K562 (cell line): Measurements from ENCODE around the gene STK11.
"Not testable (repeated sequence)": the region's sequence is repeated elsewhere in the genome, so short reads cannot be mapped to it uniquely, and the experiment has no call there.

ENCODE experiments used
- ARHGAP35 ChIP-seq: fragments of 450-650 bp; IDR thresholded peaks from 2 replicates; pipeline ENCODE4 v1.6.1; 2018; ENCODE audit not compliant: partially characterized antibody
- FOXP1 ChIP-seq: sonication (generic); formaldehyde crosslinking; IDR thresholded peaks from 2 replicates; pipeline ENCODE4 v1.8.0; 2022; ENCODE audit warnings: mild to moderate bottlenecking, missing genetic modification reagents
- HDAC1 ChIP-seq, 2 experiments: fragments of 450-650 bp; IDR thresholded peaks; 2 replicates each; pipeline ENCODE4 v1.6.1; 2016 to 2017; ENCODE audit warnings: inconsistent platforms in 1 of 2, mild to moderate bottlenecking in 1 of 2, moderate library complexity in 1 of 2
- MAFK ChIP-seq: IDR thresholded peaks from 2 replicates; pipeline ENCODE4 v1.6.1; 2011; ENCODE audit warnings: low read length, improper control_type of control experiment
- MTA2 ChIP-seq: fragments of 450-650 bp; IDR thresholded peaks from 2 replicates; pipeline ENCODE4 v1.6.1; 2016; ENCODE audit warnings: low read depth
- NFRKB ChIP-seq: fragments of 450-650 bp; IDR thresholded peaks from 2 replicates; pipeline ENCODE4 v1.6.1; 2016; ENCODE audit warnings: low read depth
- TAF1 ChIP-seq: IDR thresholded peaks from 2 replicates; pipeline ENCODE4 v1.6.1; 2011; ENCODE audit warnings: mild to moderate bottlenecking, low read length, moderate library complexity; ENCODE audit not compliant: insufficient read depth, control insufficient read depth, severe bottlenecking; ENCODE audit errors: extremely low read depth
- ZNF561 ChIP-seq: fragments of 450-650 bp; formaldehyde crosslinking; conservative IDR thresholded peaks from 2 replicates; pipeline ENCODE4 v1.4.0; 2020; ENCODE audit warnings: mild to moderate bottlenecking, moderate library complexity
- TF ChIP-seq, protein P1 (sequence below): sonication (generic); formaldehyde crosslinking; IDR thresholded peaks from 2 replicates; pipeline ENCODE4 v1.8.1; 2023; ENCODE audit warnings: mild to moderate bottlenecking, missing genetic modification reagents
- TF ChIP-seq, protein P2 (sequence below), 3 experiments: IDR thresholded peaks in 2 of 3; conservative IDR thresholded peaks in 1 of 3; 2 replicates each; pipeline ENCODE4 v1.5.1; 2011 to 2012; ENCODE audit warnings: low read length in 3 of 3, mild to moderate bottlenecking in 3 of 3, control low read depth in 2 of 3, improper control_type of control experiment in 1 of 3, inconsistent platforms in 1 of 3, low read depth in 1 of 3, mixed read lengths in 1 of 3, moderate library complexity in 1 of 3; ENCODE audit not compliant: insufficient read depth in 2 of 3
- TF ChIP-seq, protein P3 (sequence below): sonication (generic); formaldehyde crosslinking; IDR thresholded peaks from 2 replicates; pipeline ENCODE4 v1.8.0; 2022; ENCODE audit warnings: mild to moderate bottlenecking, low read depth, missing genetic modification reagents

DNA sequence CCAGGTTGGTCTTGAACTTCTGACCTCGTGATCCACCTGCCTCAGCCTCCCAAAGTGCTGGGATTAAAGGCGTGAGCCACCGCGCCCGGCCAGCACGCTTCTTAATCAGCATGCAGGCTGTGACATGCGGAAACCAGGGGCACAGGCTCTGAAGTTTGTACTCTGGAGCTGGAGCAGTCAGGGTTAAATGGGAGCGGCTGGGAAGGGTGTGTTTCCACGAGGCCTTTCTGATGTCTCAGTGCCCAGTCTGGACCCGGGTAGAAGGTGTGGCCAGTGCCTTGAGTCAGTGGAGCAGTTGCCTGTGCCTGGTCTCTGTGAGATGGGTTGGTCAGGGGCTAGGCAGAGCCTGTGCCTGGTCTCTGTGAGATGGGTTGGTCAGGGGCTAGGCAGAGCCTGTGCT, 3.3 kb downstream of the STK11 start:
- TF ChIP-seq HDAC1 (IDR thresholded peaks at IDR 0.05); ZNF561 (CRISPR knock-in tag); ARHGAP35; TAF1; MTA2; MAFK; NFRKB; FOXP1 (CRISPR knock-in tag): not testable (repeated sequence)
- TF ChIP-seq, protein P1, sequence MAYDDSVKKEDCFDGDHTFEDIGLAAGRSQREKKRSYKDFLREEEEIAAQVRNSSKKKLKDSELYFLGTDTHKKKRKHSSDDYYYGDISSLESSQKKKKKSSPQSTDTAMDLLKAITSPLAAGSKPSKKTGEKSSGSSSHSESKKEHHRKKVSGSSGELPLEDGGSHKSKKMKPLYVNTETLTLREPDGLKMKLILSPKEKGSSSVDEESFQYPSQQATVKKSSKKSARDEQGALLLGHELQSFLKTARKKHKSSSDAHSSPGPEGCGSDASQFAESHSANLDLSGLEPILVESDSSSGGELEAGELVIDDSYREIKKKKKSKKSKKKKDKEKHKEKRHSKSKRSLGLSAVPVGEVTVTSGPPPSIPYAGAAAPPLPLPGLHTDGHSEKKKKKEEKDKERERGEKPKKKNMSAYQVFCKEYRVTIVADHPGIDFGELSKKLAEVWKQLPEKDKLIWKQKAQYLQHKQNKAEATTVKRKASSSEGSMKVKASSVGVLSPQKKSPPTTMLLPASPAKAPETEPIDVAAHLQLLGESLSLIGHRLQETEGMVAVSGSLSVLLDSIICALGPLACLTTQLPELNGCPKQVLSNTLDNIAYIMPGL (CRISPR knock-in tag) = not testable (repeated sequence)
- TF ChIP-seq, protein P2, sequence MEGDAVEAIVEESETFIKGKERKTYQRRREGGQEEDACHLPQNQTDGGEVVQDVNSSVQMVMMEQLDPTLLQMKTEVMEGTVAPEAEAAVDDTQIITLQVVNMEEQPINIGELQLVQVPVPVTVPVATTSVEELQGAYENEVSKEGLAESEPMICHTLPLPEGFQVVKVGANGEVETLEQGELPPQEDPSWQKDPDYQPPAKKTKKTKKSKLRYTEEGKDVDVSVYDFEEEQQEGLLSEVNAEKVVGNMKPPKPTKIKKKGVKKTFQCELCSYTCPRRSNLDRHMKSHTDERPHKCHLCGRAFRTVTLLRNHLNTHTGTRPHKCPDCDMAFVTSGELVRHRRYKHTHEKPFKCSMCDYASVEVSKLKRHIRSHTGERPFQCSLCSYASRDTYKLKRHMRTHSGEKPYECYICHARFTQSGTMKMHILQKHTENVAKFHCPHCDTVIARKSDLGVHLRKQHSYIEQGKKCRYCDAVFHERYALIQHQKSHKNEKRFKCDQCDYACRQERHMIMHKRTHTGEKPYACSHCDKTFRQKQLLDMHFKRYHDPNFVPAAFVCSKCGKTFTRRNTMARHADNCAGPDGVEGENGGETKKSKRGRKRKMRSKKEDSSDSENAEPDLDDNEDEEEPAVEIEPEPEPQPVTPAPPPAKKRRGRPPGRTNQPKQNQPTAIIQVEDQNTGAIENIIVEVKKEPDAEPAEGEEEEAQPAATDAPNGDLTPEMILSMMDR (IDR thresholded peaks at IDR 0.05 in 2 of 3, conservative IDR thresholded peaks at IDR 0.05 in 1 of 3; ENCODE audit: insufficient read depth in 2 of 3, low read depth in 1 of 3, low read length in 3 of 3) = not testable (repeated sequence)
- TF ChIP-seq, protein P3, sequence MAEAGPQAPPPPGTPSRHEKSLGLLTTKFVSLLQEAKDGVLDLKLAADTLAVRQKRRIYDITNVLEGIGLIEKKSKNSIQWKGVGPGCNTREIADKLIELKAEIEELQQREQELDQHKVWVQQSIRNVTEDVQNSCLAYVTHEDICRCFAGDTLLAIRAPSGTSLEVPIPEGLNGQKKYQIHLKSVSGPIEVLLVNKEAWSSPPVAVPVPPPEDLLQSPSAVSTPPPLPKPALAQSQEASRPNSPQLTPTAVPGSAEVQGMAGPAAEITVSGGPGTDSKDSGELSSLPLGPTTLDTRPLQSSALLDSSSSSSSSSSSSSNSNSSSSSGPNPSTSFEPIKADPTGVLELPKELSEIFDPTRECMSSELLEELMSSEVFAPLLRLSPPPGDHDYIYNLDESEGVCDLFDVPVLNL = not testable (repeated sequence)
